WTC11 (cell line): ENCODE results near the gene TEKT2. TPM values are rescaled to one million over a fixed set of nuclear protein-coding genes. Genes with fewer than 3 reads are reported as not detected.

ENCODE experiments used
- ATAC-seq: fragments of 200-7000 bp; cut with Tn5 transposase; 2 replicates; pipeline ENCODE4 v1.10.0; 2021; ENCODE audit warnings: mild to moderate bottlenecking, moderate library complexity
- CTCF ChIA-PET: fragments of 300-600 bp; sonication (Branson Sonifier 250); formaldehyde crosslinking; loops from one replicate; lab custom pipeline; 2021; ENCODE audit warnings: antibody characterized with exemption; lab: Charles Lee
- POLR2A ChIA-PET: fragments of 350-600 bp; sonication (Branson Sonifier 250); formaldehyde crosslinking; loops from one replicate; lab custom pipeline; 2021; ENCODE audit warnings: antibody characterized with exemption; lab: Charles Lee
- DNase-seq: peaks from one replicate; pipeline ENCODE4 v3.0.0; 2021; ENCODE audit warnings: low spot score
- H3K27ac Mint-ChIP-seq: 2 replicates; pipeline ENCODE4 v1.8.0; 2021; ENCODE audit warnings: mixed read lengths
- H3K27me3 Mint-ChIP-seq: 2 replicates; pipeline ENCODE4 v1.8.0; 2021; ENCODE audit warnings: low read depth, mild to moderate bottlenecking, moderate library complexity, mixed read lengths
- H3K36me3 Mint-ChIP-seq: 2 replicates; pipeline ENCODE4 v1.8.0; 2021; ENCODE audit warnings: mixed read lengths
- H3K4me1 Mint-ChIP-seq: 2 replicates; pipeline ENCODE4 v1.8.0; 2022; ENCODE audit warnings: mixed read lengths
- H3K4me3 Mint-ChIP-seq: 2 replicates; pipeline ENCODE4 v1.8.0; 2021; ENCODE audit warnings: mild to moderate bottlenecking, moderate library complexity, mixed read lengths
- H3K9me3 Mint-ChIP-seq: 2 replicates; pipeline ENCODE4 v1.8.0; 2021; ENCODE audit warnings: mixed read lengths
- ATF2 ChIP-seq: sonication (generic); formaldehyde crosslinking; IDR thresholded peaks from 2 replicates; pipeline ENCODE4 v1.8.1; 2022; ENCODE audit warnings: low read depth, missing genetic modification reagents, borderline replicate concordance
- ATF6 ChIP-seq: sonication (generic); formaldehyde crosslinking; IDR thresholded peaks from 2 replicates; pipeline ENCODE4 v1.8.1; 2023; ENCODE audit warnings: mild to moderate bottlenecking, missing genetic modification reagents
- E2F5 ChIP-seq: sonication (generic); formaldehyde crosslinking; IDR thresholded peaks from 2 replicates; pipeline ENCODE4 v1.8.1; 2022; ENCODE audit warnings: mild to moderate bottlenecking, moderate library complexity, missing genetic modification reagents
- ESRRA ChIP-seq: sonication (generic); formaldehyde crosslinking; IDR thresholded peaks from 2 replicates; pipeline ENCODE4 v1.8.1; 2022; ENCODE audit warnings: mild to moderate bottlenecking, missing genetic modification reagents, borderline replicate concordance
- FOXJ3 ChIP-seq: sonication (generic); formaldehyde crosslinking; IDR thresholded peaks from 2 replicates; pipeline ENCODE4 v1.9.0; 2021; ENCODE audit warnings: missing genetic modification reagents, mild to moderate bottlenecking, borderline replicate concordance
- GTF2I ChIP-seq: fragments of 250-450 bp; sonication (Bioruptor Pico); conservative IDR thresholded peaks from 2 replicates; pipeline ENCODE4 v1.4.0; 2021; ENCODE audit warnings: mild to moderate bottlenecking
- IRF1 ChIP-seq: sonication (generic); formaldehyde crosslinking; IDR thresholded peaks from 2 replicates; pipeline ENCODE4 v1.8.0; 2023; ENCODE audit warnings: missing genetic modification reagents
- KAT7 ChIP-seq: sonication (generic); formaldehyde crosslinking; IDR thresholded peaks from 2 replicates; pipeline ENCODE4 v1.8.1; 2023; ENCODE audit warnings: missing genetic modification reagents, mild to moderate bottlenecking, borderline replicate concordance
- NR1H2 ChIP-seq: sonication (generic); formaldehyde crosslinking; IDR thresholded peaks from 2 replicates; pipeline ENCODE4 v1.9.0; 2021; ENCODE audit warnings: mild to moderate bottlenecking, moderate library complexity, missing genetic modification reagents
- PRDM15 ChIP-seq: sonication (generic); formaldehyde crosslinking; IDR thresholded peaks from 2 replicates; pipeline ENCODE4 v1.8.0; 2022; ENCODE audit warnings: missing genetic modification reagents
- SP1 ChIP-seq: sonication (generic); formaldehyde crosslinking; conservative IDR thresholded peaks from 2 replicates; pipeline ENCODE4 v1.8.1; 2022; ENCODE audit warnings: missing genetic modification reagents
- TCF7 ChIP-seq: sonication (generic); formaldehyde crosslinking; IDR thresholded peaks from 2 replicates; pipeline ENCODE4 v1.8.0; 2022; ENCODE audit warnings: mild to moderate bottlenecking, low read depth, missing genetic modification reagents, moderate library complexity
- USF1 ChIP-seq: sonication (generic); formaldehyde crosslinking; IDR thresholded peaks from 2 replicates; pipeline ENCODE4 v1.8.0; 2022; ENCODE audit warnings: mild to moderate bottlenecking, missing genetic modification reagents
- ZNF121 ChIP-seq: sonication (generic); formaldehyde crosslinking; IDR thresholded peaks from 2 replicates; pipeline ENCODE4 v1.8.0; 2023; ENCODE audit warnings: missing genetic modification reagents
- ZNF138 ChIP-seq: sonication (generic); formaldehyde crosslinking; conservative IDR thresholded peaks from 2 replicates; pipeline ENCODE4 v1.8.1; 2022; ENCODE audit warnings: mild to moderate bottlenecking, moderate library complexity, missing genetic modification reagents
- ZNF317 ChIP-seq: sonication (generic); formaldehyde crosslinking; IDR thresholded peaks from 2 replicates; pipeline ENCODE4 v1.8.1; 2023; ENCODE audit warnings: low read depth, mild to moderate bottlenecking, moderate library complexity, missing genetic modification reagents, borderline replicate concordance
- total RNA-seq: library from RNA; stranded (reverse); gene quantifications from 3 replicates; pipeline ENCODE4 v1.2.3, GENCODE V29; 2021

The TEKT2 gene
- total RNA-seq, 1 experiment from 2014 or later: 1.9 TPM

- no peak for TF ChIP-seq PRDM15 (CRISPR knock-in tag)
- TF ChIP-seq ZNF138 (CRISPR knock-in tag): no peak
- TF ChIP-seq SP1 (CRISPR knock-in tag): no peak
- no peak for TF ChIP-seq KAT7 (CRISPR knock-in tag)
- TF ChIP-seq, all 79 proteins: peak for 0
These were observed 21.6 kb upstream of the TEKT2 start (continued) for GRCh38 chr1:36062315-36062714.

GRCh38 chr1:36067871-36068270, 16.0 kb upstream of the TEKT2 start:
- ChIA-PET CTCF (no interaction called here), POLR2A (no interaction called here)
- TF ChIP-seq E2F5 (CRISPR knock-in tag): no peak
- TF ChIP-seq ZNF138 (CRISPR knock-in tag): no peak
- TF ChIP-seq USF1 (CRISPR knock-in tag): no peak
- TF ChIP-seq FOXJ3 (CRISPR knock-in tag): no peak
- TF ChIP-seq ATF2 (CRISPR knock-in tag): no peak
- TF ChIP-seq ZNF317 (CRISPR knock-in tag): no peak
- Mint-ChIP-seq H3K27me3 (no peaks in the 10 kb centered on the region), H3K9me3 (no peaks in the 10 kb centered on the region), H3K4me3 (no peak overlapping the region), H3K4me1 (peaks cover 11% of the 10 kb centered on the region), H3K36me3 (no peaks in the 10 kb centered on the region), H3K27ac (no peak overlapping the region)
- no peak for ATAC-seq
- no peak for DNase-seq

- CTCF ChIA-PET: no interaction called here
- Mint-ChIP-seq H3K4me3 (no peak overlapping the region), H3K36me3 (no peaks in the 10 kb centered on the region), H3K4me1 (peaks cover 11% of the 10 kb centered on the region), H3K27me3 (no peaks in the 10 kb centered on the region), H3K27ac (no peak overlapping the region), H3K9me3 (no peaks in the 10 kb centered on the region)
- no peak for ATAC-seq
- no peak for DNase-seq
- 0 out of 2 replicates have a peak, but pooled peaks have one; percentile 11 for TF ChIP-seq GTF2I (CRISPR knock-in tag)
- TF ChIP-seq ESRRA (CRISPR knock-in tag): no peak
- TF ChIP-seq ZNF121: 0 out of 2 replicates have a peak, but pooled peaks have one; percentile 37
- no peak for TF ChIP-seq NR1H2 (CRISPR knock-in tag)
- TF ChIP-seq TCF7: no peak
- POLR2A ChIA-PET: no interaction called here
These were observed 15.0 kb upstream of the TEKT2 start for GRCh38 chr1:36068866-36069265.

GRCh38 chr1:36070349-36070748, 13.5 kb upstream of the TEKT2 start:
- Mint-ChIP-seq H3K27me3 (no peaks in the 10 kb centered on the region), H3K4me3 (no peak overlapping the region), H3K9me3 (no peaks in the 10 kb centered on the region), H3K27ac (no peak overlapping the region), H3K4me1 (peaks cover 11% of the 10 kb centered on the region), H3K36me3 (no peaks in the 10 kb centered on the region)
- DNase-seq (no peak), ATAC-seq (no peak)
- ChIA-PET CTCF (no interaction called here), POLR2A (no interaction called here)
- TF ChIP-seq ATF6 (CRISPR knock-in tag): no peak
- no peak for TF ChIP-seq IRF1 (CRISPR knock-in tag)
- TF ChIP-seq, all 79 proteins: peak for 0
